ENCODE measurements around the gene SEH1L.

GRCh38 chr18:12948050-12948804 is 416 bp downstream of the SEH1L start:
- TF ChIP-seq CTCF (IDR thresholded peaks at IDR 0.05) (no peak), POLR2A (IDR thresholded peaks at IDR 0.05) (peak; percentile 82)

Measured in transverse colon (tissue), 3 donors.